OCI-LY7 (cell line): ENCODE results near the gene DESI1. TPM values are rescaled to one million over a fixed set of nuclear protein-coding genes. Genes with fewer than 3 reads are reported as not detected.
"Not testable (repeated sequence)": the region's sequence is repeated elsewhere in the genome, so short reads cannot be mapped to it uniquely, and the experiment has no call there.

ENCODE experiments used
- BruUV-seq: library from RNA; stranded (reverse); fragments of 400-500 nt; replicated peaks from 2 replicates; lab custom pipeline; 2021; lab: Mats Ljungman, UMichigan
- CTCF ChIA-PET: fragments of 300-600 bp; sonication (Branson Sonifier 250); formaldehyde crosslinking; loops from one replicate; lab custom pipeline; 2022; ENCODE audit warnings: antibody characterized with exemption; ENCODE audit not compliant: unreplicated experiment; lab: Charles Lee
- POLR2A ChIA-PET: fragments of 300-600 bp; sonication (Branson Sonifier 250); formaldehyde crosslinking; loops from one replicate; lab custom pipeline; 2022; ENCODE audit warnings: antibody characterized with exemption; lab: Charles Lee
- DNase-seq: peaks from one replicate; pipeline ENCODE4 v3.0.0-alpha.2; 2015; ENCODE audit warnings: low spot score
- H2AFZ ChIP-seq: fragments of 200-600 bp; sonication (generic), shearing (Covaris generic); 2 replicates; pipeline ENCODE4 v1.6.1; 2014; ENCODE audit warnings: mild to moderate bottlenecking, antibody characterized with exemption, low read length, moderate library complexity
- H3K27ac ChIP-seq: fragments of 200-600 bp; sonication (generic); 2 replicates; pipeline ENCODE4 v1.5.1; 2014; ENCODE audit warnings: mixed run types, low read depth, mild to moderate bottlenecking, moderate library complexity, low read length, inconsistent platforms; ENCODE audit not compliant: poor library complexity, severe bottlenecking
- H3K36me3 ChIP-seq: fragments of 200-600 bp; sonication (generic); 2 replicates; pipeline ENCODE4 v1.6.1; 2014; ENCODE audit warnings: mild to moderate bottlenecking, antibody characterized with exemption, low read length, moderate library complexity, mixed read lengths; ENCODE audit not compliant: insufficient read depth
- H3K4me1 ChIP-seq: fragments of 200-600 bp; sonication (generic); 2 replicates; pipeline ENCODE4 v1.5.1; 2014; ENCODE audit warnings: mild to moderate bottlenecking, low read length; ENCODE audit not compliant: insufficient read depth, poor library complexity, severe bottlenecking
- H3K4me2 ChIP-seq: fragments of 200-600 bp; sonication (generic); 2 replicates; pipeline ENCODE4 v1.6.1; 2014; ENCODE audit warnings: mild to moderate bottlenecking, low read length
- H3K4me3 ChIP-seq: fragments of 200-600 bp; sonication (generic); 2 replicates; pipeline ENCODE4 v1.5.1; 2014; ENCODE audit warnings: mild to moderate bottlenecking, low read depth, low read length; ENCODE audit not compliant: poor library complexity, severe bottlenecking
- H3K79me2 ChIP-seq: fragments of 200-600 bp; sonication (generic); 2 replicates; pipeline ENCODE4 v1.6.1; 2016; ENCODE audit warnings: low read depth, mild to moderate bottlenecking, low read length, moderate library complexity, mixed read lengths; ENCODE audit not compliant: insufficient read depth
- H3K9me2 ChIP-seq: fragments of 200-600 bp; sonication (generic); 2 replicates; pipeline ENCODE4 v1.6.1; 2016; ENCODE audit warnings: mild to moderate bottlenecking, low read length, mixed read lengths; ENCODE audit not compliant: insufficient read depth
- H3K9me3 ChIP-seq: fragments of 200-600 bp; sonication (generic); 2 replicates; pipeline ENCODE4 v1.6.1; 2014; ENCODE audit warnings: mild to moderate bottlenecking, mixed run types, low read length, mixed read lengths
- H4K20me1 ChIP-seq: fragments of 200-600 bp; sonication (generic); 2 replicates; pipeline ENCODE4 v1.6.1; 2014; ENCODE audit warnings: mild to moderate bottlenecking, antibody characterized with exemption, low read length, moderate library complexity, mixed read lengths; ENCODE audit not compliant: insufficient read depth
- CTCF ChIP-seq: fragments of 200-600 bp; sonication (generic); conservative IDR thresholded peaks from 2 replicates; pipeline ENCODE4 v1.5.1; 2014; ENCODE audit warnings: mild to moderate bottlenecking, antibody characterized with exemption, low read length, moderate library complexity, mixed read lengths
- EZH2phosphoT487 ChIP-seq: fragments of 200-600 bp; sonication (generic); IDR thresholded peaks from 2 replicates; pipeline ENCODE4 v1.6.1; 2018; ENCODE audit warnings: low read depth, borderline replicate concordance, mild to moderate bottlenecking, mixed run types, antibody characterized with exemption, low read length, moderate library complexity, mixed read lengths
- intact Hi-C: fragments of 100-400 bp; cut with micrococcal nuclease; formaldehyde crosslinking; loops from one replicate; pipeline ENCODE4 v1.10.0; 2022; ENCODE audit not compliant: unreplicated experiment
- total RNA-seq, 2 experiments: library from RNA; depleted of rRNA in 1 of 2; stranded (reverse); fragments of >200 nt in 1 of 2; shearing (Covaris generic) in 1 of 2; gene quantifications; 2 replicates each; pipeline ENCODE4 v1.2.3, GENCODE V29; 2014 to 2022

DESI1 gene
- total RNA-seq, 2 experiments from 2014 or later: 39.0 to 65.0 TPM

- no peak overlapping the region for H3K4me3 ChIP-seq
- H3K9me2 ChIP-seq: no peaks in the 10 kb centered on the region
- CTCF ChIA-PET: no interaction called here
- no TSS peak for BruUV-seq
- POLR2A ChIA-PET: no interaction called here
- no peaks in the 10 kb centered on the region for H3K9me3 ChIP-seq
- no peak overlapping the region for H3K27ac ChIP-seq
- intact Hi-C loops: loop anchor here (5.0 kb wide), 1 partner anchor 43 kb away; the partner anchor contains the start of genes DESI1 and XRCC6
- no peaks in the 10 kb centered on the region for H3K79me2 ChIP-seq
- peaks cover 16% of the 10 kb centered on the region for H3K4me1 ChIP-seq
- no peaks in the 10 kb centered on the region for H4K20me1 ChIP-seq
- no peak overlapping the region for H3K4me2 ChIP-seq
- no peak overlapping the region for H2AFZ ChIP-seq
- TF ChIP-seq EZH2phosphoT487 (no peak), CTCF (no peak)
- no peak for DNase-seq
- peaks cover 63% of the 10 kb centered on the region for H3K36me3 ChIP-seq
Observed at GRCh38 chr22:41664951-41665350, 44.1 kb upstream of the DESI1 start.

- no peaks in the 10 kb centered on the region for H3K9me3 ChIP-seq
- TF ChIP-seq EZH2phosphoT487 (no peak), CTCF (no peak)
- CTCF ChIA-PET: no interaction called here
- intact Hi-C loops: no loop called here
- no peaks in the 10 kb centered on the region for H3K9me2 ChIP-seq
- H3K79me2 ChIP-seq: no peaks in the 10 kb centered on the region
- BruUV-seq: no TSS peak
- H3K4me3 ChIP-seq: no peak overlapping the region
- H3K27ac ChIP-seq: no peak overlapping the region
- H3K4me1 ChIP-seq: peaks cover 16% of the 10 kb centered on the region
- H2AFZ ChIP-seq: no peak overlapping the region
- POLR2A ChIA-PET: no interaction called here
- no peak overlapping the region for H3K4me2 ChIP-seq
- peaks cover 68% of the 10 kb centered on the region for H3K36me3 ChIP-seq
- H4K20me1 ChIP-seq: no peaks in the 10 kb centered on the region
- no peak for DNase-seq
Observed at GRCh38 chr22:41664490-41664889, 43.6 kb upstream of the DESI1 start.

GRCh38 chr22:41663594-41663993 is 42.8 kb upstream of the DESI1 start:
- POLR2A ChIA-PET: interaction anchor here (0.6 kb wide), 1 partner anchor 12 kb away, joined by 3 read pairs; no protein-coding TSS in a partner anchor
- H3K9me2 ChIP-seq, H2AFZ ChIP-seq, DNase-seq, BruUV-seq, H3K79me2 ChIP-seq, H3K4me3 ChIP-seq, intact Hi-C loops, H3K9me3 ChIP-seq, CTCF ChIA-PET, H4K20me1 ChIP-seq, H3K27ac ChIP-seq, H3K4me2 ChIP-seq: not testable (repeated sequence)
- H3K4me1 ChIP-seq: peaks cover 16% of the 10 kb centered on the region
- peaks cover 70% of the 10 kb centered on the region for H3K36me3 ChIP-seq
